DND-41 (cell line): ENCODE data around the gene NCF2.

Experiments
- EZH2 ChIP-seq: IDR thresholded peaks from 3 replicates; pipeline ENCODE4 v1.6.1; 2012; ENCODE audit warnings: borderline replicate concordance, low read depth, mild to moderate bottlenecking, moderate library complexity, low read length, inconsistent platforms; ENCODE audit not compliant: severe bottlenecking
- TF ChIP-seq, protein P1 (sequence below): IDR thresholded peaks from 2 replicates; pipeline ENCODE4 v1.5.1; 2012; ENCODE audit warnings: borderline replicate concordance, low read length, moderate library complexity, mild to moderate bottlenecking; ENCODE audit not compliant: poor library complexity, severe bottlenecking; ENCODE audit errors: extremely low read depth

DNA sequence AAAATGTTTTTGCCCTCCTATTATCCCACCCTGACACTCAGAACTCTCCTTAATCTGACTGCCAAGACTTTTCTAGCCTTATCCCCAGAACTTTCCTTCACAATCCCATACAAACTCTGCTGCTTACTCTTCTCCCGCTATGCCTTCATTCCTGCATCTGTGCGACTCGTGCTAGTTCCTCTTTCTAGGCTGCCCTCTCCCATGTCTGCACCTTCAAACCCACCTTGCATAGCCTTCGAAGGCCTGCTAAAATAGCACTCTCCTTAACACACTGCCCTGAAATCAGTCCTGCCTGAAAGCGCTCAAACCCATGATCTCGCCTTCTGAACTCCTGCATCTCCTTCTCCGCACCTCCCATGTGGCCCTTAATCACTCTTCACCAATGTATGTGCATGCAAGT lies 2.5 kb upstream of the NCF2 start:
- TF ChIP-seq, protein P1, sequence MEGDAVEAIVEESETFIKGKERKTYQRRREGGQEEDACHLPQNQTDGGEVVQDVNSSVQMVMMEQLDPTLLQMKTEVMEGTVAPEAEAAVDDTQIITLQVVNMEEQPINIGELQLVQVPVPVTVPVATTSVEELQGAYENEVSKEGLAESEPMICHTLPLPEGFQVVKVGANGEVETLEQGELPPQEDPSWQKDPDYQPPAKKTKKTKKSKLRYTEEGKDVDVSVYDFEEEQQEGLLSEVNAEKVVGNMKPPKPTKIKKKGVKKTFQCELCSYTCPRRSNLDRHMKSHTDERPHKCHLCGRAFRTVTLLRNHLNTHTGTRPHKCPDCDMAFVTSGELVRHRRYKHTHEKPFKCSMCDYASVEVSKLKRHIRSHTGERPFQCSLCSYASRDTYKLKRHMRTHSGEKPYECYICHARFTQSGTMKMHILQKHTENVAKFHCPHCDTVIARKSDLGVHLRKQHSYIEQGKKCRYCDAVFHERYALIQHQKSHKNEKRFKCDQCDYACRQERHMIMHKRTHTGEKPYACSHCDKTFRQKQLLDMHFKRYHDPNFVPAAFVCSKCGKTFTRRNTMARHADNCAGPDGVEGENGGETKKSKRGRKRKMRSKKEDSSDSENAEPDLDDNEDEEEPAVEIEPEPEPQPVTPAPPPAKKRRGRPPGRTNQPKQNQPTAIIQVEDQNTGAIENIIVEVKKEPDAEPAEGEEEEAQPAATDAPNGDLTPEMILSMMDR, result no peak
- no peak for TF ChIP-seq EZH2
